ENCODE measurements around the gene TRDMT1.

TRDMT1 gene

DNA sequence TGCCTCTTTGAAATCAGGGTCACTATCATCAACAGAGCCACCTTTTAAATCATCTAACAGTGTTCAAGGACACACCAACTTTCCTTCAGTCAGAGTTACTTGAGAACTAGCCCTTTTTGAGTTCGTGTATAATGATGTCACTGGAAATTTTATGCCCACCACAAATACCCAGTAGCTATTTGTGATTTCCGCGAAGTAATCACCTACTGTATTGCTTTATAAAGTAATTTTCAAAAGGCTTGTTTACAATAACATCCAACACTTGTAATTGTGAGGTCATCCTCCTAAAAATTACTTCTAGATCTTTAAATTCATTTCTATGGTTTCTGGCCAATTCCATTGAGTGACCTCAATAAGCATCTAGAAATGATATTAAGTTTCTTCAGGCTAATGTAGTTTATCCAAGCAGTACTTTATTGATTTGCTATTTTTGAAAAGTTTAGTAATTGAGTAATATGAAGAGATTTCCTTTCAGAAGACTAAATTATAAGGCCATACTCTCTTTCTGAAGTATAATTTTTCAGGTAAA, 12.8 kb downstream of the TRDMT1 start:
- DNase-seq (ENCODE audit: extremely low spot score): no peak
- no peak for TF ChIP-seq CTCF (IDR thresholded peaks at IDR 0.05; ENCODE audit: control extremely low read depth, extremely low read depth, low read depth, missing control alignments)
- POLR2A ChIA-PET: no interaction called here
- CTCF ChIA-PET: no interaction called here

- ChIA-PET POLR2A (no interaction called here), CTCF (no interaction called here)
- DNase-seq (ENCODE audit: extremely low spot score): no peak
- TF ChIP-seq CTCF (IDR thresholded peaks at IDR 0.05; ENCODE audit: control extremely low read depth, extremely low read depth, low read depth, missing control alignments): no peak
Measured at GRCh38 chr10:17185873-17186272, 15.6 kb downstream of the TRDMT1 start.

GRCh38 chr10:17183110-17183509, 18.4 kb downstream of the TRDMT1 start:
- POLR2A ChIA-PET: no interaction called here

GRCh38 chr10:17181751-17182150, 19.7 kb downstream of the TRDMT1 start:
- CTCF ChIA-PET: interaction anchor here (1.1 to 1.4 kb wide), 2 partner anchors 10 to 30 kb away, joined by 3 read pairs; no protein-coding TSS in a partner anchor
- no peak for TF ChIP-seq CTCF (IDR thresholded peaks at IDR 0.05; ENCODE audit: control extremely low read depth, extremely low read depth, low read depth, missing control alignments)
- no peak for DNase-seq (ENCODE audit: extremely low spot score)
- POLR2A ChIA-PET: no interaction called here

More at GRCh38 chr10:17183110-17183509, 18.4 kb downstream of the TRDMT1 start:
- CTCF ChIA-PET: interaction anchor here (0.8 kb wide), 1 partner anchor 12 kb away, joined by 3 read pairs; no protein-coding TSS in a partner anchor
- TF ChIP-seq CTCF (IDR thresholded peaks at IDR 0.05; ENCODE audit: control extremely low read depth, extremely low read depth, low read depth, missing control alignments): no peak
- no peak for DNase-seq (ENCODE audit: extremely low spot score)

DNA sequence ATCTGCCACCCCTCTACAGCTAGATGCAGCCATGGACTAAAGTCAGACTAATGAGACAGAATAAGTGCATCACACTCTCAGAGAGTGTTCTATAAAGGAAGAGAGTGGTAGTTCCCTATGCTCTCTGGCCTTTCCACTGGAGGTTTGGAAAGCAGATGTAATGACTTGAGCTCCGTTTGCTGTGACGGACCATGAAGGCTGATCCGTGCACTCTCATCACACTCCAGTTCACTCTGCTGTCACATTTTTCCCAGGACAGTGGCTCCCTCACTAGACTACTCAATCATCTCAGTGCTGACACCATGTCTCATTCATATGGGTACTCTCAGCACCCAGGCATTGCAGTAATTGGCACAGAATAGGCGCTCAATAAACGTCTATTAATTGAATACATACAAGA, 20.4 kb downstream of the TRDMT1 start:
- POLR2A ChIA-PET: no interaction called here
- CTCF ChIA-PET: interaction anchor here (1.1 to 1.4 kb wide), 2 partner anchors 10 to 29 kb away, joined by 3 read pairs; no protein-coding TSS in a partner anchor
- DNase-seq (ENCODE audit: extremely low spot score): no peak
- TF ChIP-seq CTCF (IDR thresholded peaks at IDR 0.05; ENCODE audit: control extremely low read depth, extremely low read depth, low read depth, missing control alignments): no peak

GRCh38 chr10:17179002-17179401, 22.5 kb downstream of the TRDMT1 start:
- DNase-seq (ENCODE audit: extremely low spot score): no peak
- ChIA-PET CTCF (interaction anchor here (1.4 kb wide), 1 partner anchor 12 kb away, joined by 3 read pairs; no protein-coding TSS in a partner anchor), POLR2A (no interaction called here)
- no peak for TF ChIP-seq CTCF (IDR thresholded peaks at IDR 0.05; ENCODE audit: control extremely low read depth, extremely low read depth, low read depth, missing control alignments)

All from GM10248 (cell line).